Esophagus muscularis mucosa (tissue), 4 donors: Measurements from ENCODE around the gene PLP2. TPM values are rescaled to one million over a fixed set of nuclear protein-coding genes. Genes with fewer than 3 reads are reported as not detected.

Experiments used
- DNase-seq: peaks from one replicate; pipeline ENCODE4 v3.0.0-alpha.2; 2017; ENCODE audit errors: extremely low spot score
- H3K27ac ChIP-seq, 4 donors: fragments of 200-600 bp; sonication (generic); replicated peaks in 1 of 4; 1 replicate in 3 of 4; 2 replicates in 1 of 4; pipeline ENCODE4 v1.5.1; 2016 to 2019; ENCODE audit warnings: mild to moderate bottlenecking in 1 of 4
- H3K27me3 ChIP-seq, 4 donors: fragments of 200-600 bp; sonication (generic); one replicate each; pipeline versions ENCODE4 v1.5.1 to v1.6.0; 2016 to 2019
- H3K36me3 ChIP-seq, 4 donors: fragments of 200-600 bp; sonication (generic); one replicate each; pipeline ENCODE4 v1.5.1; 2016 to 2019
- H3K4me1 ChIP-seq, 4 donors: fragments of 200-600 bp; sonication (generic); one replicate each; pipeline ENCODE4 v1.5.1; 2016 to 2019
- H3K4me3 ChIP-seq, 4 donors: fragments of 200-600 bp; sonication (generic); 1 replicate in 2 of 4; 2 replicates in 2 of 4; pipeline ENCODE4 v1.5.1; 2016 to 2019; ENCODE audit warnings: mild to moderate bottlenecking in 4 of 4, moderate library complexity in 1 of 4
- H3K9me3 ChIP-seq, 4 donors: fragments of 200-600 bp; sonication (generic); 1 replicate in 3 of 4; 2 replicates in 1 of 4; pipeline ENCODE4 v1.5.1; 2016 to 2019
- EP300 ChIP-seq: sonication (generic); formaldehyde crosslinking; IDR thresholded peaks from one replicate; pipeline ENCODE4 v1.6.1; 2017; ENCODE audit warnings: antibody characterized with exemption
- POLR2A ChIP-seq: fragments of 450-650 bp; IDR thresholded peaks from one replicate; pipeline ENCODE4 v1.6.1; 2017; ENCODE audit warnings: antibody characterized with exemption, moderate library complexity, mild to moderate bottlenecking, low read depth
- POLR2AphosphoS5 ChIP-seq, 2 donors: sonication (generic); formaldehyde crosslinking; IDR thresholded peaks; one replicate each; pipeline ENCODE4 v1.6.1; 2017; ENCODE audit warnings: antibody characterized with exemption in 2 of 2
- WGBS: methylation state at CpG from one replicate; pipeline ENCODE4 v1.1.5; 2018; 5-methylcytosine and 5-hydroxymethylcytosine counted together
- intact Hi-C: fragments of 100-400 bp; cut with DNase I; formaldehyde crosslinking; loops from one replicate; pipeline ENCODE4 v1.15.1; 2023
- total RNA-seq, 4 donors: library from RNA; depleted of rRNA; stranded (reverse); fragments of >200 nt; gene quantifications; one replicate each; pipeline versions ENCODE4 v1.1.0 to v1.2.1, GENCODE V29; 2016
- TF ChIP-seq, protein P1 (sequence below), 3 experiments: fragments of 200-600 bp in 2 of 3; fragments of 450-650 bp in 1 of 3; sonication (generic) in 2 of 3; IDR thresholded peaks; one replicate each; pipeline ENCODE4 v1.5.1; 2017 to 2019; ENCODE audit warnings: antibody characterized with exemption in 3 of 3, mild to moderate bottlenecking in 2 of 3, moderate library complexity in 1 of 3

Gene PLP2
- total RNA-seq, 4 donors from 2014 or later, result 55.3 to 101 (median 76.3) TPM

DNA sequence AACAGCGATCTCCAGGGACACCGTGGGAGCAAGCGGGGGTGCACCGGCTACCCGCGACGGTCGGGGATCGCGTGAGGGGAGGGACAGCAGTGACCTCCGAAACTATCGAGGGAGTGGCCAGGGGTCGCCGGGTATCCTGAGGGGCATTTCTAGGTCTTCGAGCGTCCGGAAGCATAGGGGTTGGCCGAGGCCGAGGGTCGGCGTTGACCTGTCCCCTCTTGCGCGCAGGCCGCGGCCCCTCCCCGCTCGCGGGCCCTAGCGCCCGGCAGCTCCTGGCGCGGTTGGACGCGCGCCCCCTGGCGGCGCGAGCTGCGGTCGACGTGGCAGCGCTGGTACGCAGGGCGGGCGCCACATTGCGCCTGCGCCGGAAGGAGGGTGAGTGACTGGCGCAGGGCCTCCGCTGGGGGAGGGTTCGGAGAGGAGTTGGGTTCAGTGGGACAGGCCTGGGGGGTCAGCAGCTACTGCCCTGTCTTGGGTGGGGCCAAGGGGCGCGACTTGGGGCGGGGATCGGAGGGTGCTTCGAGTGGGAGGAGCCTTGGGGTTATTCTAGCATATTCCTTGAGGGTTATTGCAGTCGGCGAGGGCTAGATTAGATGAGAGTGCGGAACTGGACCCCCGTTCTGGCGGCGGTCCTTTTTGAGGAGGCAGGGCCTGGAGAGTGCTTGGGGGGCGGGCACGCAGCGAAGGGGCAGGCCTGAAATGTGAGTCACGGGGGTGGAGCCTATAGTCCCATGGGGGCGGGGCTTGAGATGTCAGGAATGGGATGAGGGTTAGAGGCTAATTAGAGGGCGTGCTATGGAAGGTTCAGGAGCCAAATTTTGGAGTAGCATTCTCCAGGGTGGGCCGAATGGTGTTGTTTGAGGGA lies 7.9 kb upstream of the PLP2 start:
- TF ChIP-seq POLR2A (no peak), POLR2AphosphoS5 (IDR thresholded peaks at IDR 0.05) (peak; percentile 67 to 76), EP300 (no peak)
- TF ChIP-seq, protein P1, sequence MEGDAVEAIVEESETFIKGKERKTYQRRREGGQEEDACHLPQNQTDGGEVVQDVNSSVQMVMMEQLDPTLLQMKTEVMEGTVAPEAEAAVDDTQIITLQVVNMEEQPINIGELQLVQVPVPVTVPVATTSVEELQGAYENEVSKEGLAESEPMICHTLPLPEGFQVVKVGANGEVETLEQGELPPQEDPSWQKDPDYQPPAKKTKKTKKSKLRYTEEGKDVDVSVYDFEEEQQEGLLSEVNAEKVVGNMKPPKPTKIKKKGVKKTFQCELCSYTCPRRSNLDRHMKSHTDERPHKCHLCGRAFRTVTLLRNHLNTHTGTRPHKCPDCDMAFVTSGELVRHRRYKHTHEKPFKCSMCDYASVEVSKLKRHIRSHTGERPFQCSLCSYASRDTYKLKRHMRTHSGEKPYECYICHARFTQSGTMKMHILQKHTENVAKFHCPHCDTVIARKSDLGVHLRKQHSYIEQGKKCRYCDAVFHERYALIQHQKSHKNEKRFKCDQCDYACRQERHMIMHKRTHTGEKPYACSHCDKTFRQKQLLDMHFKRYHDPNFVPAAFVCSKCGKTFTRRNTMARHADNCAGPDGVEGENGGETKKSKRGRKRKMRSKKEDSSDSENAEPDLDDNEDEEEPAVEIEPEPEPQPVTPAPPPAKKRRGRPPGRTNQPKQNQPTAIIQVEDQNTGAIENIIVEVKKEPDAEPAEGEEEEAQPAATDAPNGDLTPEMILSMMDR (IDR thresholded peaks at IDR 0.05), result peak; percentile 77 to 85 (median 79)
- H3K9me3 ChIP-seq, result no peaks in the 10 kb centered on the region
- H3K27ac ChIP-seq, result peak overlapping the region; percentile 86 to 91 (median 90)
- DNase-seq, result peak; percentile 95
- H3K4me3 ChIP-seq, result peak overlapping the region; percentile 46 to 57 (median 50)
- no peaks in the 10 kb centered on the region for H3K27me3 ChIP-seq
- H3K36me3 ChIP-seq, result no peaks in the 10 kb centered on the region
- intact Hi-C loops, result loop anchor here (10.0 kb wide), 1 partner anchor 1509 kb away; the partner anchor contains the start of genes ELK1 and UXT
- H3K4me1 ChIP-seq, result peaks cover 3 to 45% (median 29%) of the 10 kb centered on the region in 4 donors
- 51% methylated on average over 31 of the region's 69 CpGs for WGBS

DNA sequence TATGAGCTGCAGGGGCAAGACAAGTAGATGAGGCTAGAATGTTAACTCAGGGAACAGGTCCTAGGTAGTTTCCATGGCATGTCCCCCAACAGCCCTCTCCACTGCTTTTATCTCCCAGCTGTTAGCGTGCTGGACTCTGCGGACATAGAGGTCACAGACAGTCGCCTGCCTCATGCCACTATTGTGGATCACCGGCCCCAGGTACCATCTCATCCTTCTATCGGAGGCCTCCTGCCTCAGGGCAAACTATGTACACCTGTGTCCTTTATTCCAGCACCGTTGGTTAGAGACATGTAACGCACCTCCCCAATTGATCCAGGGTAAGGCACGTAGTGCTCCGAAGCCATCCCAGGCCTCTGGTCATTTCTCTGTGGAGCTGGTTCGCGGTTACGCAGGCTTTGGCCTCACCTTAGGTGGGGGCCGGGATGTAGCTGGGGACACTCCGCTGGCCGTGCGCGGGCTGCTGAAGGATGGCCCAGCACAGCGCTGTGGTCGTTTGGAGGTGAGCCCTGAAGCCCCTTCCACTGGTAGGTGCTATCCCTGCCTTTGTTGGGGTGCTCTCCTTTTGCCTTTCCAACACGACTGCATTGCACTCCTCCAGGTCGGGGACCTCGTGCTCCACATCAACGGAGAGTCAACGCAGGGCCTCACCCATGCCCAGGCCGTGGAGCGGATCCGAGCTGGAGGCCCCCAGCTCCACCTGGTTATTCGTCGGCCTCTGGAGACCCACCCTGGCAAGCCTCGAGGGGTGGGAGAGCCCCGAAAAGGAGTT lies 6.9 kb upstream of the PLP2 start:
- no peak for TF ChIP-seq POLR2AphosphoS5 (IDR thresholded peaks at IDR 0.05)
- TF ChIP-seq EP300, result no peak
- no peak for TF ChIP-seq POLR2A
- TF ChIP-seq, protein P1 (IDR thresholded peaks at IDR 0.05), result no peak
- Histone ChIP-seq H3K36me3 (no peaks in the 10 kb centered on the region), H3K4me3 (no peak overlapping the region), H3K27me3 (no peaks in the 10 kb centered on the region), H3K4me1 (peaks cover 3 to 45% (median 29%) of the 10 kb centered on the region in 4 donors), H3K27ac (peak overlapping the region; percentile 86 to 91 (median 90)), H3K9me3 (no peaks in the 10 kb centered on the region)
- no peak for DNase-seq
- intact Hi-C loops, result loop anchor here (10.0 kb wide), 1 partner anchor 1510 kb away; the partner anchor contains the start of genes ELK1 and UXT
- WGBS, result 83% methylated on average over 16 of the region's 31 CpGs

DNA sequence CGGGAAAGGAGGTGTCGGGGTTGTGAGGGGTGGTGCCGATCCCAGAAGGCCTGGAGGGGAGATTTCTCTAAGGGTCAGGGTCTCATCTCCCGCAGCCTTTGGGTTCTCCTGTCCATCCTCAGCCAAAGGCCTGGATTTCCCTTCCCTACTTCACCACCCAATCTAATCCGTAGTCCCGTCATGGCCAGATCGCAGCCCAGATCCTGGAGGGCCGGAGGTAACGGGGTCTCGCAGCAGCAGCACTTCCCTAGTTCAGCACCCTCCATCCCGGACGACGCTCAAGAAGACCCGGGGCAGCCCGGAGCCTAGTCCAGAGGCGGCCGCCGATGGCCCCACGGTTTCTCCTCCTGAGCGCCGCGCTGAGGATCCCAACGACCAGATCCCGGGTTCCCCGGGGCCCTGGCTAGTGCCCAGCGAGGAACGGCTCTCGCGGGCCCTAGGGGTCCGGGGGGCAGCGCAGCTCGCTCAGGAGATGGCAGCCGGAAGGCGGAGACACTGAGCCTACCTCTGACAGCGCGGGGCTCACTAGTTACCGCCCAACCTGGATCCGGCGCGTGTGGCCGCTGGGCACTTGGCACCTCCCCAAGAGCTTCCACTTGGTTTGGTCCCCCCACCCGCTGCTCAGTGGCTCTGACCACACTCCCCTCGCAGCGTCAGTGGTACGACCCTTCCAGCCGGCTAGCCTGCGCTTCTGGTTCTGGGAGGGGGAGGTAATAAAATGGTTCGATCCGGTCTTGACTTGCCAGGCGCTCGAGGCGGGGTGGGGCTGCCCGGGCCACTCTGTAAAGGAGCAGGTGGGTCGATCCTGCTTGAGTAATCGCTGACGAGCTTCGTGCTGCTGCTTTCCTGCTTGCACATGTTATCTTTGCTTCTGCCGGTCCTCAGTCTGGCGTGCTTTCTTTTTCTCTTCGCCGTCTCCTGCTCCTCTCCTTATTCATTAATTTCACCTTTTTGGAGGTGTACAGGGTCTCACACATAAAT lies 5.5 kb upstream of the PLP2 start:
- Histone ChIP-seq H3K27me3 (no peaks in the 10 kb centered on the region), H3K36me3 (no peaks in the 10 kb centered on the region), H3K9me3 (no peaks in the 10 kb centered on the region), H3K4me3 (peak overlapping the region; percentile 47 to 60 (median 52)), H3K4me1 (peaks cover 3 to 49% (median 31%) of the 10 kb centered on the region in 4 donors), H3K27ac (peak overlapping the region; percentile 86 to 91 (median 90))
- TF ChIP-seq POLR2A, result peak; percentile 19
- TF ChIP-seq EP300, result no peak
- TF ChIP-seq, protein P1 (IDR thresholded peaks at IDR 0.05), result peak in 2 of 3 experiments; percentile 21 to 33
- peak; percentile 51 to 58 for TF ChIP-seq POLR2AphosphoS5 (IDR thresholded peaks at IDR 0.05)
- 38% methylated on average over 27 of the region's 61 CpGs for WGBS
- intact Hi-C loops, result loop anchor here (10.0 kb wide), 1 partner anchor 1511 kb away; the partner anchor contains the start of genes ELK1 and UXT
- DNase-seq, result peak; percentile 93
